ENCODE results near the gene IKBKE.

The IKBKE gene

GRCh38 chr1:206435445-206435844 is 34.8 kb upstream of the IKBKE start:
- no peaks in the 10 kb centered on the region for H3K4me1 ChIP-seq (ENCODE audit: insufficient read depth, low read length, severe bottlenecking)
- H3K9ac ChIP-seq (ENCODE audit: low read length): no peak overlapping the region
- H3K9me3 ChIP-seq (ENCODE audit: low read length): no peaks in the 10 kb centered on the region
- H3K4me3 ChIP-seq (ENCODE audit: low read depth, low read length, poor library complexity, severe bottlenecking): no peak overlapping the region
- no peak overlapping the region for H3K4me2 ChIP-seq (ENCODE audit: low read length)
- no peaks in the 10 kb centered on the region for H4K20me1 ChIP-seq (ENCODE audit: insufficient read depth, low read length)
- H3K36me3 ChIP-seq (ENCODE audit: insufficient read depth, low read length): peaks cover 55% of the 10 kb centered on the region
- H3K79me2 ChIP-seq (ENCODE audit: insufficient read depth, low read length): no peaks in the 10 kb centered on the region
- no peaks in the 10 kb centered on the region for H3K9me2 ChIP-seq (ENCODE audit: low read depth, low read length)
- no peaks in the 10 kb centered on the region for H3K27me3 ChIP-seq (ENCODE audit: insufficient read depth, low read length)
- no peak for TF ChIP-seq CTCF (IDR thresholded peaks at IDR 0.05; ENCODE audit: low read length)
- TF ChIP-seq EZH2 (IDR thresholded peaks at IDR 0.05; ENCODE audit: borderline replicate concordance, low read length): no peak
- H3K27ac ChIP-seq (ENCODE audit: low read depth, low read length, poor library complexity, severe bottlenecking): no peak overlapping the region
- H2AFZ ChIP-seq (ENCODE audit: low read length): no peak overlapping the region
- H3F3A ChIP-seq (ENCODE audit: insufficient read depth, low read length): no peaks in the 10 kb centered on the region

- Histone ChIP-seq H3K27ac (ENCODE audit: low read depth, low read length, poor library complexity, severe bottlenecking) (no peak overlapping the region), H4K20me1 (ENCODE audit: insufficient read depth, low read length) (no peaks in the 10 kb centered on the region), H3K27me3 (ENCODE audit: insufficient read depth, low read length) (no peaks in the 10 kb centered on the region), H3K9me3 (ENCODE audit: low read length) (no peaks in the 10 kb centered on the region), H3K4me3 (ENCODE audit: low read depth, low read length, poor library complexity, severe bottlenecking) (no peak overlapping the region), H3K9me2 (ENCODE audit: low read depth, low read length) (no peaks in the 10 kb centered on the region), H2AFZ (ENCODE audit: low read length) (no peak overlapping the region), H3K36me3 (ENCODE audit: insufficient read depth, low read length) (peaks cover 69% of the 10 kb centered on the region), H3K9ac (ENCODE audit: low read length) (no peak overlapping the region), H3K4me1 (ENCODE audit: insufficient read depth, low read length, severe bottlenecking) (no peaks in the 10 kb centered on the region), H3K4me2 (ENCODE audit: low read length) (no peak overlapping the region), H3K79me2 (ENCODE audit: insufficient read depth, low read length) (no peaks in the 10 kb centered on the region), H3F3A (ENCODE audit: insufficient read depth, low read length) (no peaks in the 10 kb centered on the region)
- no peak for TF ChIP-seq EZH2 (IDR thresholded peaks at IDR 0.05; ENCODE audit: borderline replicate concordance, low read length)
Measured at GRCh38 chr1:206438554-206438953, 31.7 kb upstream of the IKBKE start.

- Histone ChIP-seq H3K9me2 (ENCODE audit: low read depth, low read length) (no peaks in the 10 kb centered on the region), H3K79me2 (ENCODE audit: insufficient read depth, low read length) (no peaks in the 10 kb centered on the region), H3K4me2 (ENCODE audit: low read length) (no peak overlapping the region), H3K4me3 (ENCODE audit: low read depth, low read length, poor library complexity, severe bottlenecking) (no peak overlapping the region), H3K36me3 (ENCODE audit: insufficient read depth, low read length) (peaks cover 69% of the 10 kb centered on the region), H2AFZ (ENCODE audit: low read length) (no peak overlapping the region), H4K20me1 (ENCODE audit: insufficient read depth, low read length) (no peaks in the 10 kb centered on the region), H3K9me3 (ENCODE audit: low read length) (no peaks in the 10 kb centered on the region), H3K27ac (ENCODE audit: low read depth, low read length, poor library complexity, severe bottlenecking) (no peak overlapping the region), H3F3A (ENCODE audit: insufficient read depth, low read length) (no peaks in the 10 kb centered on the region), H3K27me3 (ENCODE audit: insufficient read depth, low read length) (no peaks in the 10 kb centered on the region), H3K4me1 (ENCODE audit: insufficient read depth, low read length, severe bottlenecking) (no peaks in the 10 kb centered on the region), H3K9ac (ENCODE audit: low read length) (no peak overlapping the region)
- TF ChIP-seq CTCF (IDR thresholded peaks at IDR 0.05; ENCODE audit: low read length) (no peak), EZH2 (IDR thresholded peaks at IDR 0.05; ENCODE audit: borderline replicate concordance, low read length) (no peak)
Measured at GRCh38 chr1:206439205-206439604, 31.1 kb upstream of the IKBKE start.

GRCh38 chr1:206441336-206441967 is 28.8 kb upstream of the IKBKE start:
- Histone ChIP-seq H3K36me3 (ENCODE audit: insufficient read depth, low read length) (peaks cover 79% of the 10 kb centered on the region), H3K9ac (ENCODE audit: low read length) (no peak overlapping the region)

More at GRCh38 chr1:206441336-206441967, 28.8 kb upstream of the IKBKE start:
- H3K27me3 ChIP-seq (ENCODE audit: insufficient read depth, low read length): no peaks in the 10 kb centered on the region
- H3K4me1 ChIP-seq (ENCODE audit: insufficient read depth, low read length, severe bottlenecking): no peaks in the 10 kb centered on the region
- H3K9me3 ChIP-seq (ENCODE audit: low read length): no peaks in the 10 kb centered on the region
- H3K9me2 ChIP-seq (ENCODE audit: low read depth, low read length): no peaks in the 10 kb centered on the region
- H2AFZ ChIP-seq (ENCODE audit: low read length): no peak overlapping the region
- no peak overlapping the region for H3K27ac ChIP-seq (ENCODE audit: low read depth, low read length, poor library complexity, severe bottlenecking)
- no peaks in the 10 kb centered on the region for H3F3A ChIP-seq (ENCODE audit: insufficient read depth, low read length)
- no peak for TF ChIP-seq EZH2 (IDR thresholded peaks at IDR 0.05; ENCODE audit: borderline replicate concordance, low read length)
- TF ChIP-seq CTCF (IDR thresholded peaks at IDR 0.05; ENCODE audit: low read length): no peak
- no peaks in the 10 kb centered on the region for H4K20me1 ChIP-seq (ENCODE audit: insufficient read depth, low read length)
- no peak overlapping the region for H3K4me2 ChIP-seq (ENCODE audit: low read length)
- no peak overlapping the region for H3K4me3 ChIP-seq (ENCODE audit: low read depth, low read length, poor library complexity, severe bottlenecking)
- no peaks in the 10 kb centered on the region for H3K79me2 ChIP-seq (ENCODE audit: insufficient read depth, low read length)
